HepG2 (cell line): ENCODE data around the gene SEPHS1. TPM values are rescaled to one million over a fixed set of nuclear protein-coding genes. Genes with fewer than 3 reads are reported as not detected.
A peak's percentile ranks its signal among the peaks of the same experiment; 100 is the strongest.

Experiments
- ATF5 ChIP-seq: sonication (generic); formaldehyde crosslinking; IDR thresholded peaks from 2 replicates; pipeline ENCODE4 v1.4.0; 2020; ENCODE audit warnings: mild to moderate bottlenecking, low read depth, missing genetic modification reagents
- CEBPB ChIP-seq: IDR thresholded peaks from 2 replicates; pipeline ENCODE4 v1.6.1; 2011; ENCODE audit warnings: low read depth, low read length, improper control_type of control experiment, borderline replicate concordance
- DPF2 ChIP-seq: sonication (generic); formaldehyde crosslinking; IDR thresholded peaks from 2 replicates; pipeline ENCODE4 v1.4.0; 2020; ENCODE audit warnings: mild to moderate bottlenecking, low read depth, missing genetic modification reagents, borderline replicate concordance
- ELF3 ChIP-seq: IDR thresholded peaks from 2 replicates; pipeline ENCODE4 v1.6.1; 2016; ENCODE audit warnings: missing genetic modification reagents, missing compliant biosample characterization
- EP300 ChIP-seq, 3 experiments: sonication (generic) in 1 of 3; formaldehyde crosslinking in 1 of 3; IDR thresholded peaks; 2 replicates each; pipeline versions ENCODE4 v1.5.1 to v1.6.1; 2011 to 2020; ENCODE audit warnings: low read depth in 2 of 3, low read length in 2 of 3, borderline replicate concordance in 1 of 3, improper control_type of control experiment in 1 of 3, mild to moderate bottlenecking in 1 of 3, missing genetic modification reagents in 1 of 3, moderate library complexity in 1 of 3
- GFI1 ChIP-seq: sonication (generic); formaldehyde crosslinking; IDR thresholded peaks from 2 replicates; pipeline ENCODE4 v1.5.0; 2020; ENCODE audit warnings: missing genetic modification reagents, mild to moderate bottlenecking, borderline replicate concordance
- GTF2F1 ChIP-seq: fragments of 150-350 bp; IDR thresholded peaks from 2 replicates; pipeline ENCODE4 v1.6.1; 2014; ENCODE audit warnings: low read length
- IKZF1 ChIP-seq: fragments of 450-650 bp; IDR thresholded peaks from 2 replicates; pipeline ENCODE4 v1.7.1; 2016
- MIER3 ChIP-seq: IDR thresholded peaks from 2 replicates; pipeline ENCODE4 v1.6.1; 2016; ENCODE audit warnings: missing compliant biosample characterization, borderline replicate concordance
- NFATC3 ChIP-seq: sonication (generic); formaldehyde crosslinking; IDR thresholded peaks from 2 replicates; pipeline ENCODE4 v1.5.1; 2020; ENCODE audit warnings: mild to moderate bottlenecking, missing genetic modification reagents
- RAD21 ChIP-seq: fragments of 450-650 bp; formaldehyde crosslinking; IDR thresholded peaks from 2 replicates; pipeline ENCODE4 v1.5.0; 2020; ENCODE audit warnings: mild to moderate bottlenecking
- RAD51 ChIP-seq: fragments of 450-650 bp; IDR thresholded peaks from 2 replicates; pipeline ENCODE4 v1.6.1; 2016; ENCODE audit warnings: borderline replicate concordance
- RELA ChIP-seq: sonication (generic); formaldehyde crosslinking; IDR thresholded peaks from 2 replicates; pipeline ENCODE4 v1.4.0; 2020; ENCODE audit warnings: missing genetic modification reagents
- SAFB2 ChIP-seq: sonication (generic); formaldehyde crosslinking; IDR thresholded peaks from 2 replicates; pipeline ENCODE4 v1.5.1; 2020; ENCODE audit warnings: missing genetic modification reagents, low read depth, mild to moderate bottlenecking, borderline replicate concordance
- SIN3B ChIP-seq: fragments of 150-350 bp; IDR thresholded peaks from 2 replicates; pipeline ENCODE4 v1.6.1; 2014; ENCODE audit warnings: low read length
- SRSF1 ChIP-seq: fragments of 200-400 bp; formaldehyde crosslinking; optimal IDR thresholded peaks from 2 replicates; pipeline ENCODE3; 2017; ENCODE audit warnings: mild to moderate bottlenecking, low read depth, low read length, moderate library complexity
- ZBTB10 ChIP-seq: sonication (generic); formaldehyde crosslinking; IDR thresholded peaks from 2 replicates; pipeline ENCODE4 v1.4.0; 2020; ENCODE audit warnings: missing genetic modification reagents, borderline replicate concordance
- ZNF235 ChIP-seq: sonication (generic); formaldehyde crosslinking; IDR thresholded peaks from 2 replicates; pipeline ENCODE4 v1.8.1; 2023; ENCODE audit warnings: mild to moderate bottlenecking, missing genetic modification reagents, borderline replicate concordance
- ZNF331 ChIP-seq: sonication (generic); formaldehyde crosslinking; IDR thresholded peaks from 2 replicates; pipeline ENCODE4 v1.4.0; 2020; ENCODE audit warnings: missing genetic modification reagents
- ZNF431 ChIP-seq: sonication (generic); formaldehyde crosslinking; IDR thresholded peaks from 2 replicates; pipeline ENCODE4 v1.9.0; 2022; ENCODE audit warnings: missing genetic modification reagents, low read depth, mild to moderate bottlenecking, borderline replicate concordance
- ZNF512B ChIP-seq: sonication (generic); formaldehyde crosslinking; IDR thresholded peaks from 2 replicates; pipeline ENCODE4 v1.5.1; 2020; ENCODE audit warnings: missing genetic modification reagents, mild to moderate bottlenecking, borderline replicate concordance
- ZNF530 ChIP-seq: sonication (generic); formaldehyde crosslinking; IDR thresholded peaks from 2 replicates; pipeline ENCODE4 v1.5.0; 2020; ENCODE audit warnings: low read depth, mild to moderate bottlenecking, missing genetic modification reagents
- ZSCAN12 ChIP-seq: sonication (generic); formaldehyde crosslinking; IDR thresholded peaks from 2 replicates; pipeline ENCODE4 v1.9.0; 2021; ENCODE audit warnings: mild to moderate bottlenecking, missing genetic modification reagents
- ZSCAN21 ChIP-seq: sonication (generic); formaldehyde crosslinking; IDR thresholded peaks from 2 replicates; pipeline ENCODE4 v1.8.0; 2022; ENCODE audit warnings: mild to moderate bottlenecking, missing genetic modification reagents, moderate library complexity, borderline replicate concordance
- polyA plus RNA-seq, 8 experiments: library from polyadenylated mRNA; depleted of rRNA in 3 of 8; stranded (reverse) in 7 of 8; unstranded in 1 of 8; fragments of >200 nt; fragmentation: Illumina TruSeq in 4 of 8; extraction: Trizol in 4 of 8; gene quantifications; 2 replicates each; pipeline versions ENCODE4 v1.2.1 to v1.2.3, GENCODE V29; 2011 to 2016; ENCODE audit warnings: low read depth in 4 of 8, missing spikeins in 1 of 8, mixed read lengths in 1 of 8; ENCODE audit not compliant: insufficient read depth in 1 of 8
- total RNA-seq, 5 experiments: library from RNA; depleted of rRNA; stranded (reverse); fragments of >200 nt; fragmentation: Illumina TruSeq; extraction: Trizol; gene quantifications; 2 replicates each; pipeline ENCODE4 v1.2.3, GENCODE V29; 2016; ENCODE audit warnings: low read depth in 1 of 5

The SEPHS1 gene
- total and polyA plus RNA-seq, 2 of the 13 experiments (the other 11 are each of a cell fraction or from before 2014, with no cell fraction given) = 57.8 to 61.5 TPM

- TF ChIP-seq ZNF512B (CRISPR knock-in tag) (no peak), ATF5 (no peak), ZNF235 (CRISPR knock-in tag) (no peak), RAD51 (no peak), ZBTB10 (peak; percentile 68; the same call in 1 of the 2 replicates), CEBPB (no peak), EP300 (IDR thresholded peaks at IDR 0.05; ENCODE audit: low read depth in 2 of 2, low read length in 2 of 2) (no peak; a peak in 1 of 4 replicates), EP300 (CRISPR knock-in tag; IDR thresholded peaks at IDR 0.05; ENCODE audit: borderline replicate concordance) (no peak), DPF2 (CRISPR knock-in tag) (no peak), RAD21 (CRISPR knock-in tag) (peak; percentile 31), NFATC3 (CRISPR knock-in tag) (no peak), ZNF530 (CRISPR knock-in tag) (no peak), SIN3B (no peak), ELF3 (CRISPR knock-in tag) (no peak; the same call in 1 of the 2 replicates), RELA (no peak), MIER3 (CRISPR knock-in tag) (no peak), ZSCAN12 (CRISPR knock-in tag) (0 out of 2 replicates have a peak, but pooled peaks have one; percentile 64), SRSF1 (no peak), ZNF431 (no peak; the same call in 1 of the 2 replicates), IKZF1 (no peak), GFI1 (CRISPR knock-in tag) (no peak; the same call in 1 of the 2 replicates), SAFB2 (CRISPR knock-in tag) (peak; percentile 29; the same call in 1 of the 2 replicates), GTF2F1 (no peak), ZNF331 (peak; percentile 17), ZSCAN21 (CRISPR knock-in tag) (0 out of 2 replicates have a peak, but pooled peaks have one; percentile 29)
Measured at GRCh38 chr10:13299437-13300287, 48.4 kb downstream of the SEPHS1 start, which contains the start of gene PHYH (continued).
